22Rv1 (cell line): ENCODE data around the gene ZBTB40.

Source experiments
- H3K27ac ChIP-seq: fragments of 450-650 bp; 2 replicates; pipeline ENCODE4 v1.5.1; 2017
- ZFX ChIP-seq: fragments of 450-650 bp; IDR thresholded peaks from 2 replicates; pipeline ENCODE4 v1.6.1; 2017; ENCODE audit warnings: antibody characterized with exemption, borderline replicate concordance
- TF ChIP-seq, protein P1 (sequence below): fragments of 450-650 bp; IDR thresholded peaks from 2 replicates; pipeline ENCODE4 v1.5.1; 2017; ENCODE audit warnings: mild to moderate bottlenecking

ZBTB40 gene

DNA sequence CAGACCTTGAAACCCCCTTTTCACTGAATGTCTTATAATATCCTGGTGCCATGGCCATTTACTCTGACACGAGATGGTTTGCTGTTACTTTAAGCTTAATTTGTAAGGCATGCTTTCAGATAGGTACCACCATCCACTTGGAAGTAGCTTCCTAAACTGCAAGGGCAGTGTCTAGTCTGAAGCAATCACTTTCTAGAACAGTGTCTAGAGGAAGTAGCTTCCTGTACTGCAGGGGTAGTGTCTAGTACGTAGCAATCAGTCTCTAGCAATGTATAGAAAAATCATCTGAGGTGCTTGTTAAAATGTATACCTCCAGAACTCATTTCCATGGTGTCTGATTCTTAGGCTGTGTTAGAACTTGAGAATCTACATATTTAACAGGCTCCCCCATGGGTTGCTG, 42.5 kb downstream of the ZBTB40 start:
- H3K27ac ChIP-seq = no peak overlapping the region
- no peak for TF ChIP-seq ZFX
- TF ChIP-seq, protein P1, sequence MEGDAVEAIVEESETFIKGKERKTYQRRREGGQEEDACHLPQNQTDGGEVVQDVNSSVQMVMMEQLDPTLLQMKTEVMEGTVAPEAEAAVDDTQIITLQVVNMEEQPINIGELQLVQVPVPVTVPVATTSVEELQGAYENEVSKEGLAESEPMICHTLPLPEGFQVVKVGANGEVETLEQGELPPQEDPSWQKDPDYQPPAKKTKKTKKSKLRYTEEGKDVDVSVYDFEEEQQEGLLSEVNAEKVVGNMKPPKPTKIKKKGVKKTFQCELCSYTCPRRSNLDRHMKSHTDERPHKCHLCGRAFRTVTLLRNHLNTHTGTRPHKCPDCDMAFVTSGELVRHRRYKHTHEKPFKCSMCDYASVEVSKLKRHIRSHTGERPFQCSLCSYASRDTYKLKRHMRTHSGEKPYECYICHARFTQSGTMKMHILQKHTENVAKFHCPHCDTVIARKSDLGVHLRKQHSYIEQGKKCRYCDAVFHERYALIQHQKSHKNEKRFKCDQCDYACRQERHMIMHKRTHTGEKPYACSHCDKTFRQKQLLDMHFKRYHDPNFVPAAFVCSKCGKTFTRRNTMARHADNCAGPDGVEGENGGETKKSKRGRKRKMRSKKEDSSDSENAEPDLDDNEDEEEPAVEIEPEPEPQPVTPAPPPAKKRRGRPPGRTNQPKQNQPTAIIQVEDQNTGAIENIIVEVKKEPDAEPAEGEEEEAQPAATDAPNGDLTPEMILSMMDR = no peak

DNA sequence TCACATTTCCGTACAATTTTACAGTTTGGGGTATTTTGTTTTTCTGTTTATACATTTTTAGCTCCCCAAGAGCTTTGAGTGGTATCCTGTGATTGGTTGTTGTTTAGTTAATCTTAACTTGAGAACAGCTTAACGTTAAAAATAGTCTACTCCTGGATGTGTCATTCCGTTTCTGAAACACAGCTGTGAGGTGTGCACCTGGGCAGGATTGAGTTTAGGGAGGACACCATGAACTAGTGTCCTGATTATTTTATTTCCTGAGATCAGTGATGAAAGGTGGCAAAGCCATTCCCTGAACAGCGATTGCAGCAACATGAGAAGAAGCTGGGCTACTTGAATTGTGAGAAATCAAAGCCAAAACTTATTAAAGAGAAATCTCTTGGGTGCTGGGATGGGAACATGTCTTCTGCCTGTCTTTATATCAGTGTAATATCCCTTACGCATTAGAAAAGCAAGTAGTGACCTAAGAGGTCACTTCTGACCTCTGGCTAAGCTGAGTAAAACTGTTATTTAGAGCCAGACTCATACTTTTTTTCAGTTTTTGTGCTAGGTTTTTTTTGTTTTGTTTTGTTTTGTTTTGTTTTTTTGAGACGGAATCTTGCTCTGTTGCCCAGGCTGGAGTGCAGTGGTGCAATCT, 43.4 kb downstream of the ZBTB40 start:
- TF ChIP-seq, protein P1 = no peak
- TF ChIP-seq ZFX = no peak
- no peak overlapping the region for H3K27ac ChIP-seq

DNA sequence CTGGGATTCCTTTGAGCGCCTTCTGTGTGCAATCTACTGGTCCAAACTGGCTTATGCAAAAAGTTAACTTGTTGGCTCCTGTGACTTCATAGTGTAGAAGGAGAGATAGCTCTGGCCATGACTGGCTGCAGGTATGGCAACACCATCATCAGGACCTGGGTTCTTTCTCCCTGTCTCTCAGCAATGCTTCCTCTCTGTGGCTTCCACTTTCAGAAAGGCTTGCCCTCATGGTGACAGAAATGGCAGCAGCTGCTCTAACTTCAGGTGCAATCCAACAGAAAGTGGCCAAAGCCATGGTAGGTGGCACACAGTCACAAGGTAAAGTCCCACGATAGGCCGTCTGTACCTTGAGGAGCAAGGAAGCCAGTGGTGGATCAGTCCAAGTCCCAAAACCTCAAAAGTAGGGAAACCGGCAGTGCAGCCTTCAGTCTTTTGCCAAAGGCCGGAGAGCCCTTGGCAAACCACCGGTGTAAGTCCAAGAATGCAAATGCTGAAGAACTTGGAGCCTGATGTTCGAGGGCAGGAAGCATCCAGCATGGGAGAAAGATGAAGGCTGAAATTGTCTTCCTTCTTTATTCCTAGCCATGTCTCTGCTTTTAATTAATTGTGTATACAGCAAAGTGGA, 45.0 kb downstream of the ZBTB40 start:
- no peak for TF ChIP-seq ZFX
- TF ChIP-seq, protein P1 = no peak
- no peak overlapping the region for H3K27ac ChIP-seq

DNA sequence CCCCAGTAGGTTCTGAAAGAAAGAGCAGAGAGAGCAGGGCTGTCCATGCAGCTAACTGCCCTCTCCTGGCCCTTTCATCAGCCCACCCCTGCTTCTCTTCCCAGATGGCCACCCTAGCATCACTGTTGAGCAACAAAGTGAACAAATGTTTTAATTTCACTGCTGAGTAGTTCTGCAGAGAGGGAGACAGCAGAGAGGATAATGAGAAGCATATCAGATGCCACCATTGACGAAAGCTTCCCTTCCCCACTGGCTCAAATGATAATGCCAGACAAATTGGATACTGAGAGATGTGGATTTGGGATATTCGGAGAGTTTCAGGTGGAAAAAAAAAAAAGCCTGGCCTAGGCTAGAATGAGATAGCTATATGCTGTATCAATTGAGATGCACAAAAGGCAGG, 46.8 kb downstream of the ZBTB40 start:
- H3K27ac ChIP-seq = no peak overlapping the region
- TF ChIP-seq ZFX = no peak
- TF ChIP-seq, protein P1 = no peak

DNA sequence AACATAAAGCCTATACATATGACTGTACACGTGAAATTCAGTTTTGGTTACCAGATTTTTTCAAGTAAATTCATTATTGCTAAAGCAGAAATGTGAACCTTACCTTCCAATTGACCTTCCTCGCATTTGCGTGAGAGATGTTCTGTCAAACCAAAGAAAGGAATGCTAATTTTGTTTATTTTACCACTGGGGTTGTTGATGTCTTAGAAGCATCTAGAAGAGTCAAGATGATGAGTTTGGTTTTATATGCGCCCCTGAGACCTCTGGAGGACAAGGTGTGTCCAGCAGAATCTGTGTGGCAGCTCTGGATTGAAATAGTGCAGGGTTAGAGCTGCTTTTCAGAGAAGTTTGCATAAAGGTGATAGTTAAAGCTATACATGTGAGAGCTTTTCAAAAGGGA, 48.4 kb downstream of the ZBTB40 start:
- H3K27ac ChIP-seq = no peak overlapping the region

DNA sequence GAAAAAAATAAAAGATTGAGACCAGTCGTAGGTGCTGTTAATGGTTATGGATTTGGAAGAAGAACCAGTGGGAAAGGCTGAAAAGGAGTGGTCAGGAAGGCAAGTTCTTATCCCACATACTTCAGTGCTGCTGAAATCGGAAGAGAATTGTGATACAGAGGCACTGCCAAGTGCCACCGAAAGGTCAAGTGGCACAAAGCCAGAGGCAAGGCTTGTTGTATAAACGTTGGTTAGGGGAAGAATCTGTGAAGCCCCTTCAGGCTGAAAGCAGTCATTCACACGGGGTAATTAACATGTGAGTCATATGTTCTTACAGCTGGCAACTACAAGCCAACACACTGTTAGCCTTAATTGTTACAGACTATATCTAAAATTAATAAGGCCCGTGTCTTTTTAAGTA, 48.8 kb downstream of the ZBTB40 start:
- TF ChIP-seq, protein P1 = no peak
- TF ChIP-seq ZFX = no peak
- no peak overlapping the region for H3K27ac ChIP-seq

More for the DNA sequence above, 48.4 kb downstream of the ZBTB40 start:
- TF ChIP-seq ZFX = no peak
- TF ChIP-seq, protein P1 = no peak

DNA sequence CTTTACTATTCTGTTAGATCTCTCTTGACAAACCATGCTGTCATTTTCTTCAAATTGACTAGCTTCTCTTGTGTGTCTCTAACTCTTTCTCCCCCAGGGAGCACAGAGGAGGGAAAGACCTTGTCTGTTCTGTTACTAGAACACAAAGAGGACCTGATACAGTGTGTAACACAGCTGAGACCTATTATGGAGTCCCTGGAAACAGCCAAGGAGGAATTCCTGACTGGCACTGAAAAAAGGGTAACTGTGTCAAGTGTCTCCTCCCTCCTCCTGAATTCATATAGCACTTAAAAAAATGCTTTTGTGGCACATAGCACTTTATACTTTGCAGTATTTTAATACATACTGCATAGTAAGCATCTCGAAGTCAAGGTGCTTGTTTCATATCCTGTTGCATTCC, 50.6 kb downstream of the ZBTB40 start:
- no peak for TF ChIP-seq ZFX
- TF ChIP-seq, protein P1 = no peak
- H3K27ac ChIP-seq = no peak overlapping the region
